OCI-LY3 (cell line): Measurements from ENCODE around the gene STUB1.

ENCODE experiments used
- CTCF ChIP-seq: fragments of 200-600, 300-600 bp; sonication (generic); IDR thresholded peaks from 2 replicates; pipeline ENCODE4 v1.5.1; 2014; ENCODE audit warnings: antibody characterized with exemption, low read length, low read depth
- EZH2phosphoT487 ChIP-seq: fragments of 200-600 bp; shearing (Covaris generic); IDR thresholded peaks from 2 replicates; pipeline ENCODE4 v1.6.1; 2018; ENCODE audit warnings: antibody characterized with exemption, mixed run types, low read depth

GRCh38 chr16:726438-727290 is 46.5 kb downstream of the STUB1 start, which contains the start of the genes CCDC78 and HAGHL:
- TF ChIP-seq CTCF = no peak
- no peak for TF ChIP-seq EZH2phosphoT487
